SK-N-SH treated with all-trans-retinoic acid at 6 μM for 48 hours (cell line): ENCODE data around the gene GRIK3.

Experiments used
- ARNTL ChIP-seq: fragments of 450-650 bp; formaldehyde crosslinking; IDR thresholded peaks from 2 replicates; pipeline ENCODE4 v1.5.0; 2020; ENCODE audit warnings: low read depth, mild to moderate bottlenecking, moderate library complexity, borderline replicate concordance
- CREB5 ChIP-seq: fragments of 250-450 bp; sonication (Bioruptor Pico); IDR thresholded peaks from 2 replicates; pipeline ENCODE4 v1.5.1; 2020; ENCODE audit warnings: low read depth, mild to moderate bottlenecking, moderate library complexity
- CSDC2 ChIP-seq: fragments of 250-450 bp; sonication (Bioruptor Pico); IDR thresholded peaks from 2 replicates; pipeline ENCODE4 v1.5.0; 2020; ENCODE audit warnings: mild to moderate bottlenecking, moderate library complexity
- ZFP3 ChIP-seq: fragments of 250-450 bp; sonication (Bioruptor Pico); IDR thresholded peaks from 2 replicates; pipeline ENCODE4 v1.5.0; 2020; ENCODE audit warnings: mild to moderate bottlenecking, moderate library complexity

GRCh38 chr1:36861375-36861774 is 172.9 kb downstream of the GRIK3 start:
- TF ChIP-seq CREB5 (CRISPR knock-in tag) (no peak), CSDC2 (CRISPR knock-in tag) (no peak), ARNTL (CRISPR knock-in tag) (no peak), ZFP3 (no peak)
